Esophagus muscularis mucosa (tissue), 4 donors: ENCODE results near the gene PROX2. TPM values are rescaled to one million over a fixed set of nuclear protein-coding genes. Genes with fewer than 3 reads are reported as not detected.

Experiments used
- DNase-seq: peaks from one replicate; pipeline ENCODE4 v3.0.0-alpha.2; 2017; ENCODE audit errors: extremely low spot score
- H3K27ac ChIP-seq, 4 donors: fragments of 200-600 bp; sonication (generic); replicated peaks in 1 of 4; 1 replicate in 3 of 4; 2 replicates in 1 of 4; pipeline ENCODE4 v1.5.1; 2016 to 2019; ENCODE audit warnings: mild to moderate bottlenecking in 1 of 4
- H3K27me3 ChIP-seq, 4 donors: fragments of 200-600 bp; sonication (generic); one replicate each; pipeline versions ENCODE4 v1.5.1 to v1.6.0; 2016 to 2019
- H3K36me3 ChIP-seq, 4 donors: fragments of 200-600 bp; sonication (generic); one replicate each; pipeline ENCODE4 v1.5.1; 2016 to 2019
- H3K4me1 ChIP-seq, 4 donors: fragments of 200-600 bp; sonication (generic); one replicate each; pipeline ENCODE4 v1.5.1; 2016 to 2019
- H3K4me3 ChIP-seq, 4 donors: fragments of 200-600 bp; sonication (generic); 1 replicate in 2 of 4; 2 replicates in 2 of 4; pipeline ENCODE4 v1.5.1; 2016 to 2019; ENCODE audit warnings: mild to moderate bottlenecking in 4 of 4, moderate library complexity in 1 of 4
- H3K9me3 ChIP-seq, 4 donors: fragments of 200-600 bp; sonication (generic); 1 replicate in 3 of 4; 2 replicates in 1 of 4; pipeline ENCODE4 v1.5.1; 2016 to 2019
- CTCF ChIP-seq, 3 experiments: fragments of 200-600 bp in 2 of 3; fragments of 450-650 bp in 1 of 3; sonication (generic) in 2 of 3; IDR thresholded peaks; one replicate each; pipeline ENCODE4 v1.5.1; 2017 to 2019; ENCODE audit warnings: antibody characterized with exemption in 3 of 3, mild to moderate bottlenecking in 2 of 3, moderate library complexity in 1 of 3
- EP300 ChIP-seq: sonication (generic); formaldehyde crosslinking; IDR thresholded peaks from one replicate; pipeline ENCODE4 v1.6.1; 2017; ENCODE audit warnings: antibody characterized with exemption
- POLR2A ChIP-seq: fragments of 450-650 bp; IDR thresholded peaks from one replicate; pipeline ENCODE4 v1.6.1; 2017; ENCODE audit warnings: antibody characterized with exemption, moderate library complexity, mild to moderate bottlenecking, low read depth
- POLR2AphosphoS5 ChIP-seq, 2 donors: sonication (generic); formaldehyde crosslinking; IDR thresholded peaks; one replicate each; pipeline ENCODE4 v1.6.1; 2017; ENCODE audit warnings: antibody characterized with exemption in 2 of 2
- WGBS: methylation state at CpG from one replicate; pipeline ENCODE4 v1.1.5; 2018; 5-methylcytosine and 5-hydroxymethylcytosine counted together
- intact Hi-C: fragments of 100-400 bp; cut with DNase I; formaldehyde crosslinking; loops from one replicate; pipeline ENCODE4 v1.15.1; 2023
- total RNA-seq, 4 donors: library from RNA; depleted of rRNA; stranded (reverse); fragments of >200 nt; gene quantifications; one replicate each; pipeline versions ENCODE4 v1.1.0 to v1.2.1, GENCODE V29; 2016

Gene PROX2
- total RNA-seq, 4 donors from 2014 or later = not detected

DNA sequence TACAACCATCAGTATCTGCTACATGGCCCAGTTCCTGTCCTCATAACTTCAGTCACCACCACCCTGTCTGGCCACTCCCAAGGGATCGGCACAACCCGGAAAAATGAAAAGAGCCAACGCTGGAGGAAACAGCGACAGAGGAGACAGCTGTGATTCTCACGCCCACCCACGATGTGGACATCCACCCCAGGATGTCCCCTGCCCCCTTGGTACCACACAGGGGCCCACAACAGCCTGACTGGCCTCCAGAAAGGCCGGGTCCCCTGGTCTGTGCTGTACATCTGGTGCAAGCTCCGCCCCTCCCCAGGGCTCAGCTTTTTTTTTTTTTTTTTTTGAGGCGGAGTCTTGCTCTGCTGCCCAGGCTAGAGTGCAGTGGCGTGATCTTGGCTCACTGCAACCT is 34.6 kb upstream of the PROX2 start:
- TF ChIP-seq CTCF (IDR thresholded peaks at IDR 0.05) (no peak), EP300 (no peak), POLR2A (no peak), POLR2AphosphoS5 (IDR thresholded peaks at IDR 0.05) (no peak)
- H3K27ac ChIP-seq = no peak overlapping the region
- H3K27me3 ChIP-seq = no peaks in the 10 kb centered on the region
- H3K9me3 ChIP-seq = no peaks in the 10 kb centered on the region
- peaks cover 34 to 44% (median 39%) of the 10 kb centered on the region in 4 donors for H3K4me1 ChIP-seq
- peaks cover 0 to 10% (median 0%) of the 10 kb centered on the region in 4 donors for H3K36me3 ChIP-seq
- DNase-seq = no peak
- 80% methylated on average over 9 of the region's 10 CpGs for WGBS
- intact Hi-C loops = loop anchor here (10.0 kb wide), 1 partner anchor 174 kb away; no protein-coding TSS in a partner anchor
- H3K4me3 ChIP-seq = no peak overlapping the region

DNA sequence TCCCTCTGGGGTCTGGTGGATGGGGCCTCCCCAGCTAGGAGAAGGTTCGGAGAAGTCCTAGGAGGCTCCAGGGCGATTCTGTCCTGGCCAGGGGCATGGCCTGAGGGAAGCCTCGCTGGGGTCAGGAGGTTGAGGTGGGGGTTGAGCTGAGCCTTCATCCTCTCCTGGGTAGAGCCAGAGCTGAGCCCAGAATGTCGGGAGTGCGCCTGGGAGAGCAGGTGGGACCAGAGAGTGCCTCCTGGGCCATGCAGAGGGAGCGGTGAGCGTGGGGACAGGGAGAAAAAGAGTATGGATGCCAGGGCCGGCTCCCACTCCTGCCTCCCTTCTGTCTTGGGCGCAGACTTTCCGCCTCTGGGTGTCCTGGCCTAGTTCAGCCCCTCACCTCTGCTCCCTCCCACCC is 34.0 kb upstream of the PROX2 start:
- WGBS = 86% methylated on average over 10 of the region's 10 CpGs
- Histone ChIP-seq H3K36me3 (peaks cover 0 to 16% (median 0%) of the 10 kb centered on the region in 4 donors), H3K27ac (no peak overlapping the region), H3K4me1 (peaks cover 39 to 48% (median 42%) of the 10 kb centered on the region in 4 donors), H3K27me3 (no peaks in the 10 kb centered on the region), H3K9me3 (no peaks in the 10 kb centered on the region), H3K4me3 (no peak overlapping the region)
- intact Hi-C loops = loop anchor here (10.0 kb wide), 1 partner anchor 175 kb away; no protein-coding TSS in a partner anchor
- no peak for DNase-seq
- no peak for TF ChIP-seq POLR2A
- TF ChIP-seq CTCF (IDR thresholded peaks at IDR 0.05) = no peak
- no peak for TF ChIP-seq POLR2AphosphoS5 (IDR thresholded peaks at IDR 0.05)
- TF ChIP-seq EP300 = no peak

DNA sequence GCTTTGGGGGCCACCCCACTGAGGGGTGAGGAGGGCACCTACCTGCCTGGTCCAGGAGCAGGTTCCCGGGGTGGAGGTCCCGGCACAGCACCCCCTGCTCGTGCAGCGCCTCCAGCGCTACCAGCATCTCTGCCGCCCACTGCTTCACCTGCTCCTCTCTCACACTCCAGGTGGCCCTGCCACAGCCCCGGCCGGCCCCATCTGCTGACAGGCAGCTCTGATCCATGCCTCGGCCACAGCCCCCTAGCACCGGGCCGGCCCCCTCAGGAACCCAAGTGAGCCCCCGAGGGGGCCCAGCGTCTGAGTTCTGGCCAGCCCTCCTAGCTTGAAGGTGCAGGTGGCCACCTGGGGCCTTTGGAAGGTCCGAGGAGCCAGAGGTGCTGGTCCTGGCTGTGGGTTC is 33.6 kb upstream of the PROX2 start:
- Histone ChIP-seq H3K4me3 (no peak overlapping the region), H3K9me3 (no peaks in the 10 kb centered on the region), H3K27ac (no peak overlapping the region), H3K4me1 (peaks cover 39 to 44% (median 39%) of the 10 kb centered on the region in 4 donors), H3K27me3 (no peaks in the 10 kb centered on the region), H3K36me3 (peaks cover 0 to 19% (median 1%) of the 10 kb centered on the region in 4 donors)
- WGBS = 90% methylated on average over 11 of the region's 14 CpGs
- TF ChIP-seq POLR2AphosphoS5 (IDR thresholded peaks at IDR 0.05) (no peak), CTCF (IDR thresholded peaks at IDR 0.05) (no peak), POLR2A (no peak)
- DNase-seq = no peak
- intact Hi-C loops = no loop called here

- intact Hi-C loops = no loop called here
- Histone ChIP-seq H3K4me3 (no peak overlapping the region), H3K9me3 (no peaks in the 10 kb centered on the region), H3K36me3 (peaks cover 1 to 25% (median 7%) of the 10 kb centered on the region in 4 donors), H3K27me3 (no peaks in the 10 kb centered on the region), H3K27ac (no peak overlapping the region), H3K4me1 (peaks cover 33 to 39% (median 35%) of the 10 kb centered on the region in 4 donors)
- DNase-seq = no peak
- 70% methylated on average over 7 of the region's 9 CpGs for WGBS
- no peak for TF ChIP-seq POLR2A
- TF ChIP-seq CTCF (IDR thresholded peaks at IDR 0.05) = no peak
- TF ChIP-seq EP300 = no peak
- TF ChIP-seq POLR2AphosphoS5 (IDR thresholded peaks at IDR 0.05) = no peak
Measured at GRCh38 chr14:74908861-74909341, 33.0 kb upstream of the PROX2 start.

GRCh38 chr14:74907744-74908143 is 31.8 kb upstream of the PROX2 start:
- DNase-seq = no peak
- Histone ChIP-seq H3K27me3 (no peaks in the 10 kb centered on the region), H3K9me3 (no peaks in the 10 kb centered on the region), H3K36me3 (peaks cover 8 to 37% (median 19%) of the 10 kb centered on the region in 4 donors), H3K27ac (no peak overlapping the region), H3K4me3 (no peak overlapping the region), H3K4me1 (peaks cover 30 to 35% (median 32%) of the 10 kb centered on the region in 4 donors)
- TF ChIP-seq CTCF (IDR thresholded peaks at IDR 0.05) (no peak), EP300 (no peak), POLR2AphosphoS5 (IDR thresholded peaks at IDR 0.05) (no peak), POLR2A (no peak)
- WGBS = 30% methylated on average over 6 of the region's 6 CpGs
- intact Hi-C loops = no loop called here
